Measurements from ENCODE around the gene NFRKB.

The NFRKB gene
- 52.8 to 157 (median 70.6) reads per million in 9 experiments for total RNA-seq

DNA sequence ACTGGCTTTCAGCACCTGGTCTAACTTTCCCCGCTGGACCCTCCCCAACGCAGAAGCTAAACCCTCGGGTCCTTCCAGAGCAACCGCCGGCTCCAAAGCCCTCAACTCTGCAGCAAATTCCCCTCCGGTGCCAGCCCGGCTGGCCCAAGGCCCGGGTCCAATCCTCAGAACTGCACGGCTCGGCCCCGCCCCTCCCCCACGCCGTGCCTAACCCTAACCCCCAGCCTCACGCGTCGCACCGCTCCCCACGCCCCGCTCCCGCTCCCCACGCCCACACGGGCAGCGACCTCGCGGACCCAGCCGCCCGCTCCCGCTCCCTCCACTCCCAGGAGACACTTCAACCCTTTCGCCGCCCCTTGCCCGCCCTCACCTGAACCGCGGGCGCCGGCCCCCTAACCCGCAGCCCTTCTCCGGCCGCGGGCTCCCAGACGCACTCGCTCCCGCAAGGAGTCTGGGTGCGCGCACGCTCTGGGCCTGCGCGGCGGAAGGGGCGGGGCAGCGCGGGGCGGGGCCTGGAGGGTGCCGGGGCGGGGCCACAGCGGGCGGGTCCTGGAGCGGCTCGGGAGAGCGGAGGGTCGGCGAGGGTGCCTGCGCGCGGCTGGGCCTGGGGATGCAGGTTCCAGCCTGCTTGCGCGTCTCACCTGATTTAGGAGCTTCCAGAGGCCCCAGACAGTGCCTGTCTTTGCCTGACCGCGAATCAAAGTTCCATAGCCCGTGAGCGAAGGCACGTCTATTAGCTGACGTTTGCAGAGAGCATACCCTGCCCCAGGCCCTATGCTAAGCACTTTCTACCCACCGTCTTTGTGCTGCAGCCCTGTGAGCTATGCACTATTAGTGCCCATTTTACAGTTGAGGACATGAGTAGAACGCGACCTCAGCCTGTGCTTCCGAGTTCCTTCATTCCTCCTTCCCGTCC is at the start of gene NFRKB:
Gene NFRKB, minus strand, starts transcription at position 453 of the 916 bp plus-strand sequence. CDS start 2,729 bp downstream, outside the sequence.
- H3K9me3 Mint-ChIP-seq: no peaks in the 10 kb centered on the region
- no peaks in the 10 kb centered on the region for H3K27me3 Mint-ChIP-seq
- H3K4me1 Mint-ChIP-seq (ENCODE audit: low read depth in 2 of 2): peaks cover 14 to 31% of the 10 kb centered on the region in 2 donors
- DNase-seq (peak; percentile 72 to 85 (median 83)), ATAC-seq (replicated peaks) (peak; percentile 94)
- H3K27ac Mint-ChIP-seq: peak within 1 kb of the TSS; percentile 78 to 94
- H3K36me3 Mint-ChIP-seq (ENCODE audit: insufficient read depth): peaks cover 24% of the 10 kb centered on the region
- H3K4me3 Mint-ChIP-seq: peak within 1 kb of the TSS; percentile 92 to 95

DNA sequence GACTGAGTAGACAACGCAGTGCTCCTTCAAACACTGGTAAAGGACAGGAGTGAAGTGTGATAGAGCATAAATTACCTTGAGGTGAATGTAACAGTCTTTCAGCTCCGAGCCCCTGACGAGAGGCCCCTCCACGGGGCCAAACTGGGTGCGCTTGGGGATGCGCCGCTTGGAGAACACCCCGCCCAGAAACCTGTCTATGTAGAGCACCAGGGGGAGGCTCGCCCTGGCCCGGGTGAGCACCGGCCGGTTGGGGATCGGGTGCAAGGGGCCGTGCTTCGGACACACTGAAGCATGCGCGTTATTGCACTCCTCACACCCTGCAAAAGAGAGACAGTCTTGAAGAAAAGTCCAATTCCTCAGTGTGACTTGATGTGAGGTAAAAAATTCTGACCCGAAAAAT is 49.3 kb upstream of the NFRKB start:
- H3K9me3 Mint-ChIP-seq: no peaks in the 10 kb centered on the region
- no peak overlapping the region for H3K4me3 Mint-ChIP-seq
- H3K27ac Mint-ChIP-seq: no peak overlapping the region
- no peaks in the 10 kb centered on the region for H3K4me1 Mint-ChIP-seq (ENCODE audit: low read depth in 2 of 2)
- H3K36me3 Mint-ChIP-seq (ENCODE audit: insufficient read depth): peaks cover 20% of the 10 kb centered on the region
- no peak for ATAC-seq (replicated peaks)
- no peaks in the 10 kb centered on the region for H3K27me3 Mint-ChIP-seq
- no peak for DNase-seq

GRCh38 chr11:129943036-129943435 is 47.7 kb upstream of the NFRKB start:
- DNase-seq: no peak
- Mint-ChIP-seq H3K27me3 (no peaks in the 10 kb centered on the region), H3K36me3 (ENCODE audit: insufficient read depth) (peaks cover 20% of the 10 kb centered on the region), H3K27ac (no peak overlapping the region), H3K4me1 (ENCODE audit: low read depth in 2 of 2) (no peaks in the 10 kb centered on the region), H3K4me3 (no peak overlapping the region), H3K9me3 (no peaks in the 10 kb centered on the region)
- ATAC-seq (replicated peaks): no peak

GRCh38 chr11:129939510-129939909 is 44.1 kb upstream of the NFRKB start:
- no peaks in the 10 kb centered on the region for H3K4me1 Mint-ChIP-seq (ENCODE audit: low read depth in 2 of 2)
- no peak for ATAC-seq (replicated peaks)
- no peaks in the 10 kb centered on the region for H3K9me3 Mint-ChIP-seq
- H3K36me3 Mint-ChIP-seq (ENCODE audit: insufficient read depth): peaks cover 7% of the 10 kb centered on the region
- no peaks in the 10 kb centered on the region for H3K27me3 Mint-ChIP-seq
- H3K27ac Mint-ChIP-seq: no peak overlapping the region
- no peak overlapping the region for H3K4me3 Mint-ChIP-seq
- DNase-seq: no peak

- Mint-ChIP-seq H3K9me3 (no peaks in the 10 kb centered on the region), H3K27me3 (no peaks in the 10 kb centered on the region), H3K4me3 (no peak overlapping the region), H3K4me1 (ENCODE audit: low read depth in 2 of 2) (no peaks in the 10 kb centered on the region), H3K27ac (no peak overlapping the region), H3K36me3 (ENCODE audit: insufficient read depth) (peaks cover 4% of the 10 kb centered on the region)
- no peak for DNase-seq
- no peak for ATAC-seq (replicated peaks)
Observed at GRCh38 chr11:129938764-129939163, 43.4 kb upstream of the NFRKB start.

DNA sequence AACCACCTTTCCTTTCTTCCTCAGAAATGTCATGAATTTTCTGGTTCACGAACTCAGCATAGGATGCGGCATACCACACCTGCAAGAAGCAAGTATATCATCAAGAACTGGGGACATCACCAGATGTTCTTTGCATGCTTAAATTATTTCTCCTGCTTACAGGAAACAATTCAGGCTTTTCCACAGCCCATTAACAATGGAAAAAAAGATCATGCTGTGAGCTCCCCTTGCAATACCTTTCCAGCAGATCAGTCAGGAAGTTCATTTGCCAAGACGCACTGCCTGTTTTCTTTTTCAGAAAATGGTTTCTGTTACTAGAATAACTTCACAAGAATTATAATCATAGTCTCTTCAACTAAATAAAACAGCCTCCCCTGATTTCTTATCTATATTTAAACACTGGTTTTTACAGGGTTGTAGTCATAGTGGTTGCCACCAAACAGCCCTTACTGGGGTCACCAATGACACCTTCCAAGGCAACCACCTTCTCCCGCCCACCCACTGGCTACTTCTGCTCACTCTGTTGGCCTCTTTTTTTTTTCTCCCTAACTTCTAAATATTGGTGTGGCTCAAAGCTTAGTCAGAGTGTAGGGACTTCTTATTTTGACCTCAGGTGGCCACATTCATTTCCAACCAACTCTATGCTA is 42.3 kb upstream of the NFRKB start:
- Mint-ChIP-seq H3K27ac (peak overlapping the region in 1 of 2 donors; percentile 22), H3K27me3 (no peaks in the 10 kb centered on the region), H3K4me3 (no peak overlapping the region), H3K9me3 (no peaks in the 10 kb centered on the region), H3K4me1 (ENCODE audit: low read depth in 2 of 2) (no peaks in the 10 kb centered on the region), H3K36me3 (ENCODE audit: insufficient read depth) (peaks cover 4% of the 10 kb centered on the region)
- no peak for DNase-seq
- no peak for ATAC-seq (replicated peaks)

GRCh38 chr11:129935723-129936122 is 40.3 kb upstream of the NFRKB start:
- ATAC-seq (replicated peaks) (no peak), DNase-seq (no peak)
- no peak overlapping the region for H3K27ac Mint-ChIP-seq
- H3K9me3 Mint-ChIP-seq: no peaks in the 10 kb centered on the region
- H3K4me3 Mint-ChIP-seq: no peak overlapping the region
- H3K27me3 Mint-ChIP-seq: no peaks in the 10 kb centered on the region
- H3K4me1 Mint-ChIP-seq (ENCODE audit: low read depth in 2 of 2): no peaks in the 10 kb centered on the region
- H3K36me3 Mint-ChIP-seq (ENCODE audit: insufficient read depth): peaks cover 6% of the 10 kb centered on the region

GRCh38 chr11:129933891-129934290 is 38.5 kb upstream of the NFRKB start:
- Mint-ChIP-seq H3K4me3 (no peak overlapping the region), H3K27ac (peak overlapping the region in 1 of 2 donors; percentile 11), H3K9me3 (no peaks in the 10 kb centered on the region), H3K36me3 (ENCODE audit: insufficient read depth) (peaks cover 6% of the 10 kb centered on the region), H3K27me3 (no peaks in the 10 kb centered on the region), H3K4me1 (ENCODE audit: low read depth in 2 of 2) (no peaks in the 10 kb centered on the region)
- DNase-seq (no peak), ATAC-seq (replicated peaks) (no peak)

GRCh38 chr11:129933262-129933661 is 37.9 kb upstream of the NFRKB start:
- peak overlapping the region in 1 of 2 donors; percentile 3 for H3K27ac Mint-ChIP-seq
- no peak for ATAC-seq (replicated peaks)
- peaks cover 6% of the 10 kb centered on the region for H3K36me3 Mint-ChIP-seq (ENCODE audit: insufficient read depth)
- no peaks in the 10 kb centered on the region for H3K9me3 Mint-ChIP-seq
- DNase-seq: no peak
- H3K27me3 Mint-ChIP-seq: no peaks in the 10 kb centered on the region
- no peak overlapping the region for H3K4me3 Mint-ChIP-seq
- no peaks in the 10 kb centered on the region for H3K4me1 Mint-ChIP-seq (ENCODE audit: low read depth in 2 of 2)

- peaks cover 6% of the 10 kb centered on the region for H3K36me3 Mint-ChIP-seq (ENCODE audit: insufficient read depth)
- H3K27me3 Mint-ChIP-seq: no peaks in the 10 kb centered on the region
- no peaks in the 10 kb centered on the region for H3K9me3 Mint-ChIP-seq
- ATAC-seq (replicated peaks) (no peak), DNase-seq (no peak)
- no peak overlapping the region for H3K27ac Mint-ChIP-seq
- no peaks in the 10 kb centered on the region for H3K4me1 Mint-ChIP-seq (ENCODE audit: low read depth in 2 of 2)
- no peak overlapping the region for H3K4me3 Mint-ChIP-seq
Observed at GRCh38 chr11:129932381-129933067, 37.1 kb upstream of the NFRKB start.

DNA sequence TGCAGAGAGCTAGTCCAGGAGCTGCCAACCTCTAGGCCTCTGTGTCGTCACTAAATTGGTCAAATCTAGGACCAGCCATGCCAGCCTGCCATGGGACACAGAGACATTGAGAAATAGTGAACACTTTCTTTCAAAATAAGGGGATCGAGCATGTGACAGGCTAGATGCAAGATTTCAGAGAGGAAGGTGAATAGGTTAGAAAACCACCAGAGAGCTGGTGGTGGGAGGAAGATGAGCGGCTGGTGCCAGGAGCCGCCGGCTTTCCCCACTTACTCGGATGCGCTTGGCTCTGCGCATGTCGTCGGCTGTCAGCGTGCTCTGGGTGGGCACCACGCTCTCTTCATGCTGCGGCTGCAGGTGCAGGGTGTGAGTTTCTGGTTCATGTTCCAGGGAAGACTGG is 35.4 kb upstream of the NFRKB start:
- ATAC-seq (replicated peaks): no peak
- Mint-ChIP-seq H3K4me3 (no peak overlapping the region), H3K9me3 (no peaks in the 10 kb centered on the region), H3K27ac (no peak overlapping the region), H3K36me3 (ENCODE audit: insufficient read depth) (peaks cover 9% of the 10 kb centered on the region), H3K27me3 (no peaks in the 10 kb centered on the region), H3K4me1 (ENCODE audit: low read depth in 2 of 2) (no peaks in the 10 kb centered on the region)
- no peak for DNase-seq

GRCh38 chr11:129930296-129930695 is 34.9 kb upstream of the NFRKB start:
- no peak for DNase-seq
- Mint-ChIP-seq H3K4me1 (ENCODE audit: low read depth in 2 of 2) (no peaks in the 10 kb centered on the region), H3K4me3 (no peak overlapping the region), H3K27me3 (no peaks in the 10 kb centered on the region), H3K9me3 (no peaks in the 10 kb centered on the region), H3K36me3 (ENCODE audit: insufficient read depth) (peaks cover 9% of the 10 kb centered on the region), H3K27ac (no peak overlapping the region)
- ATAC-seq (replicated peaks): no peak

- no peak for DNase-seq
- peaks cover 9% of the 10 kb centered on the region for H3K36me3 Mint-ChIP-seq (ENCODE audit: insufficient read depth)
- H3K9me3 Mint-ChIP-seq: no peaks in the 10 kb centered on the region
Observed at GRCh38 chr11:129929721-129930120, 34.3 kb upstream of the NFRKB start.

More at GRCh38 chr11:129929721-129930120, 34.3 kb upstream of the NFRKB start:
- Mint-ChIP-seq H3K27ac (no peak overlapping the region), H3K4me3 (no peak overlapping the region), H3K27me3 (no peaks in the 10 kb centered on the region), H3K4me1 (ENCODE audit: low read depth in 2 of 2) (no peaks in the 10 kb centered on the region)
- ATAC-seq (replicated peaks): no peak
